ENCODE results near the gene SCD5.

GRCh38 chr4:82744284-82744968, 54.2 kb downstream of the SCD5 start:
- no peak for TF ChIP-seq POLR2A (IDR thresholded peaks at IDR 0.05)
- no peak for TF ChIP-seq CTCF (IDR thresholded peaks at IDR 0.05)
- TF ChIP-seq POLR2AphosphoS5 (IDR thresholded peaks at IDR 0.05) = peak in 1 of 2 donors; percentile 11

Data from upper lobe of left lung (tissue), 4 donors.